Measurements from ENCODE around the gene PPP1CC. TPM values are rescaled to one million over a fixed set of nuclear protein-coding genes. Genes with fewer than 3 reads are reported as not detected.

Gene PPP1CC
- polyA plus RNA-seq, 1 of the 3 experiments (the other 2 are of a cell fraction): 62.0 TPM

DNA sequence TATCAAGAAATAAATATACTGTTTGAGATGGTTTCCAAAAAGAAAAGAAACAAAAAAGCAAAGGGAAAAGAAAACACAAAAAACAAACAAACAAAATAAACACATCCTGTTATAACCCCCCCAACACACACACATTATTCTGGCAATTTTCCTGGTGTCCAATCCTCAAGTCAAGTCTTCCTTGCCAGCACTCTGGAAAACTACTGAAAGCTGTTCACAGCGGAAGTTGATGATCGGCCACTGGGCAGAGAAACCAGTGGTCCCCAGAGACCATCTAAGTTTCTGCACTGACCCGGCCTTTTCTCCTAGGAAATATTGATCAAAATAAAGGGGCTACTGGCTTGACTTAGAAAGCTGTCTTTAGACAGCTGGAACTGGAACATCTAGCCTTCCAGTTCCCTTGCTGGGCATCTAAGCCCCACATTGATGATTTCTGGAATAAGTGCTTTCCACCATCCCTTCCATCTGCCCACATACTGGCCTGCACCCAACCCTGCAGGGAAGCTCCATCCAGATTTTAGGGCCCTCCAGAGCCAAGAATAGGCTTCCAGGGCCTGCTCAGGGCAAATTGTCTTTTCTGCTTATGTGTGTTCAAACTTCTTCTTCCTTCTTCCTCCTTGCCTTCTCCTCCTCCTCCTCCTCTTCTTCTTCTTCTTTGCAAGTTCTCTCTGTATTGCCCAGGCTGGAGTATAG is 11.6 kb upstream of the PPP1CC start:
- Histone ChIP-seq H3K27ac (ENCODE audit: low read depth in 2 of 2, low read length in 1 of 2) (no peak overlapping the region), H3F3A (replicated peaks; ENCODE audit: insufficient read depth) (no peaks in the 10 kb centered on the region), H3K4me3 (ENCODE audit: low read depth in 2 of 2, low read length in 1 of 2) (no peak overlapping the region), H4K20me1 (ENCODE audit: insufficient read depth) (no peaks in the 10 kb centered on the region), H3K9me2 (no peaks in the 10 kb centered on the region), H3K4me2 (no peak overlapping the region), H3K4me1 (ENCODE audit: control insufficient read depth in 1 of 2, insufficient read depth in 2 of 2, low read depth in 1 of 2, low read length in 1 of 2) (no peaks in the 10 kb centered on the region), H2AFZ (ENCODE audit: low read depth) (no peak overlapping the region), H3K27me3 (ENCODE audit: insufficient read depth) (no peaks in the 10 kb centered on the region), H3K36me3 (replicated peaks in 1 of 2; ENCODE audit: control insufficient read depth in 1 of 2, insufficient read depth in 2 of 2, low read length in 1 of 2) (no peaks in the 10 kb centered on the region), H3K9ac (no peak overlapping the region), H3K9me3 (no peaks in the 10 kb centered on the region), H3K79me2 (ENCODE audit: insufficient read depth) (no peaks in the 10 kb centered on the region)
- TF ChIP-seq CTCF (IDR thresholded peaks at IDR 0.05) (no peak), POLR2AphosphoS5 (IDR thresholded peaks at IDR 0.05; ENCODE audit: low read depth, low read length) (no peak), MEF2A (IDR thresholded peaks at IDR 0.05; ENCODE audit: borderline replicate concordance, low read depth) (no peak), FOXM1 (IDR thresholded peaks at IDR 0.05; ENCODE audit: low read depth) (no peak), RCOR1 (IDR thresholded peaks at IDR 0.05; ENCODE audit: low read length) (no peak), NFIC (IDR thresholded peaks at IDR 0.05; ENCODE audit: borderline replicate concordance) (no peak)
- ChIA-PET POLR2A (no interaction called here), CTCF (no interaction called here)
- WGBS (ENCODE audit: low lambda C conversion rate): 91% methylated on average over 3 of the region's 3 CpGs
- DNase-seq: no peak

DNA sequence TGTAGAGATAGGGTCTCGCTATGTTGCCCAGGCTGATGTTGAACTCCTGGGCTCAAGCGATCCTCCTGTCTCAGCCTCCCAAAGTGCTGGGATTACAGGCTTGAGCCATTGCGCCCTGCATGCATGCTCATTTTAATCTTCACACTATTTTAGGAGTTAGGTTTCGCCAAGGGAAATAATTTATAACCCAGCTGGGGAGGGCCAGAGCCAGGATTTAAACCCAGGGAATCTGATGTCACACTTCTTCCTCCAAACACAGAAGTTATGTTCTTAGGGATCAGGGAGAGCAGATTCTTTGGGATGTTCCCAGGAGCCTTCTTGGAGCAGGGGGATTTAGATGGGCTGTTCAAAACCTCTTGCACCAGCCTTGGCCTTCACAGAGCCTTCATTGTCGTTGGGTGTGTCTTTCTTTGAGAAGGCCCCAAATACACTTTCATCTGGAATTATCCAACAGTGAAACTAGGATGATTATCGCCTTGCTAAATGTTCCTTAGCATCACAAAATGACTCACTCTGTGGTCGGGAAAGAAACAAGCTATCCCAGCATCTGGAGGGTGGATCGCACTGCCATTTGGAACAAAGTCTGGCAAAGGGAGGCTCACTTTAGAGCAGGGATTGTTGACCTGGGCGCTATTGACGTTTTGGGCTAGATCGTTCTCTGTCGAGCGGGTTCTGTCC is 8.2 kb upstream of the PPP1CC start:
- Histone ChIP-seq H3K4me3 (ENCODE audit: low read depth in 2 of 2, low read length in 1 of 2) (no peak overlapping the region), H3K9me3 (no peaks in the 10 kb centered on the region), H3K4me1 (ENCODE audit: control insufficient read depth in 1 of 2, insufficient read depth in 2 of 2, low read depth in 1 of 2, low read length in 1 of 2) (no peaks in the 10 kb centered on the region), H3K36me3 (replicated peaks in 1 of 2; ENCODE audit: control insufficient read depth in 1 of 2, insufficient read depth in 2 of 2, low read length in 1 of 2) (no peaks in the 10 kb centered on the region), H3K79me2 (ENCODE audit: insufficient read depth) (no peaks in the 10 kb centered on the region), H4K20me1 (ENCODE audit: insufficient read depth) (no peaks in the 10 kb centered on the region), H3K27me3 (ENCODE audit: insufficient read depth) (no peaks in the 10 kb centered on the region), H2AFZ (ENCODE audit: low read depth) (no peak overlapping the region), H3K27ac (ENCODE audit: low read depth in 2 of 2, low read length in 1 of 2) (no peak overlapping the region), H3F3A (replicated peaks; ENCODE audit: insufficient read depth) (no peaks in the 10 kb centered on the region), H3K9me2 (no peaks in the 10 kb centered on the region), H3K4me2 (no peak overlapping the region), H3K9ac (no peak overlapping the region)
- WGBS (ENCODE audit: low lambda C conversion rate): 83% methylated on average over 13 of the region's 13 CpGs
- TF ChIP-seq RFX5 (IDR thresholded peaks at IDR 0.05; ENCODE audit: low read length): no peak
- no peak for TF ChIP-seq SIN3A (IDR thresholded peaks at IDR 0.05; ENCODE audit: borderline replicate concordance, low read depth, low read length)
- TF ChIP-seq TEAD4 (IDR thresholded peaks at IDR 0.05; ENCODE audit: borderline replicate concordance, insufficient read depth): no peak
- TF ChIP-seq SMC3 (IDR thresholded peaks at IDR 0.05; ENCODE audit: low read depth, low read length): no peak
- TF ChIP-seq NFIC (IDR thresholded peaks at IDR 0.05; ENCODE audit: borderline replicate concordance): no peak
- TF ChIP-seq POLR2AphosphoS5 (IDR thresholded peaks at IDR 0.05; ENCODE audit: low read depth, low read length): no peak
- TF ChIP-seq MEF2A (IDR thresholded peaks at IDR 0.05; ENCODE audit: borderline replicate concordance, low read depth): no peak
- no peak for TF ChIP-seq JUND (IDR thresholded peaks at IDR 0.05)
- no peak for TF ChIP-seq FOSL2 (IDR thresholded peaks at IDR 0.05; ENCODE audit: borderline replicate concordance, low read depth)
- no peak for TF ChIP-seq RXRA (IDR thresholded peaks at IDR 0.05; ENCODE audit: borderline replicate concordance, low read depth)
- no peak for TF ChIP-seq FOXM1 (IDR thresholded peaks at IDR 0.05; ENCODE audit: low read depth)
- no peak for TF ChIP-seq PBX3 (IDR thresholded peaks at IDR 0.05)
- TF ChIP-seq ELF1 (IDR thresholded peaks at IDR 0.05): no peak
- TF ChIP-seq CTCF (IDR thresholded peaks at IDR 0.05): no peak
- ChIA-PET POLR2A (no interaction called here), CTCF (no interaction called here)
- DNase-seq: no peak

Data from SK-N-SH (cell line).